Activated CD4-positive, alpha-beta T cell treated with anti-CD3 and anti-CD28 coated beads for 1 hour (primary cell): ENCODE data around the gene FRAT2.
"Not testable (repeated sequence)": the region's sequence is repeated elsewhere in the genome, so short reads cannot be mapped to it uniquely, and the experiment has no call there.

Experiments
- DNase-seq: peaks from one replicate; pipeline ENCODE4 v3.0.0-alpha.2; 2020

Gene FRAT2

GRCh38 chr10:97356318-97356914 is 21.9 kb upstream of the FRAT2 start:
- DNase-seq: no peak

- no peak for DNase-seq
Measured at GRCh38 chr10:97355571-97355975, 21.0 kb upstream of the FRAT2 start.

GRCh38 chr10:97353945-97354344 is 19.4 kb upstream of the FRAT2 start:
- no peak for DNase-seq

- DNase-seq: no peak
Measured at GRCh38 chr10:97349752-97350513, 15.4 kb upstream of the FRAT2 start.

- DNase-seq: no peak
Measured at GRCh38 chr10:97347317-97347716, 12.8 kb upstream of the FRAT2 start.

- DNase-seq: not testable (repeated sequence)
Measured at GRCh38 chr10:97343664-97344063, 9.1 kb upstream of the FRAT2 start.

- no peak for DNase-seq
Measured at GRCh38 chr10:97341416-97341815, 6.9 kb upstream of the FRAT2 start.

- DNase-seq: no peak
Measured at GRCh38 chr10:97338041-97338440, 3.5 kb upstream of the FRAT2 start.

GRCh38 chr10:97336942-97337831 is 2.7 kb upstream of the FRAT2 start:
- no peak for DNase-seq

GRCh38 chr10:97336446-97336845 is 1.9 kb upstream of the FRAT2 start:
- DNase-seq: no peak

- no peak for DNase-seq
Measured at GRCh38 chr10:97336006-97336405, 1.5 kb upstream of the FRAT2 start.

GRCh38 chr10:97335188-97335619 is 675 bp upstream of the FRAT2 start:
- no peak for DNase-seq

GRCh38 chr10:97333601-97334369 is 744 bp downstream of the FRAT2 start:
- DNase-seq: no peak

GRCh38 chr10:97333351-97333600 is 1.3 kb downstream of the FRAT2 start:
- no peak for DNase-seq

GRCh38 chr10:97332591-97333350 is 1.8 kb downstream of the FRAT2 start:
- no peak for DNase-seq

- DNase-seq: no peak
Measured at GRCh38 chr10:97331153-97331703, 3.3 kb downstream of the FRAT2 start.

- DNase-seq: no peak
Measured at GRCh38 chr10:97329766-97330165, 4.8 kb downstream of the FRAT2 start.

GRCh38 chr10:97328646-97329453 is 5.7 kb downstream of the FRAT2 start:
- DNase-seq: no peak

- DNase-seq: no peak
Measured at GRCh38 chr10:97327348-97328294, 6.9 kb downstream of the FRAT2 start.

GRCh38 chr10:97325754-97326153 is 8.8 kb downstream of the FRAT2 start:
- DNase-seq: no peak
